ENCODE measurements around the gene LMBR1. TPM values are rescaled to one million over a fixed set of nuclear protein-coding genes. Genes with fewer than 3 reads are reported as not detected.

Gene LMBR1
- total RNA-seq, 1 donor from 2014 or later: 89.1 TPM

GRCh38 chr7:156733638-156734037 is 159.3 kb downstream of the LMBR1 start:
- H3K9me3 Mint-ChIP-seq (ENCODE audit: low read depth): peaks cover 22% of the 10 kb centered on the region
- TF ChIP-seq, protein P1, sequence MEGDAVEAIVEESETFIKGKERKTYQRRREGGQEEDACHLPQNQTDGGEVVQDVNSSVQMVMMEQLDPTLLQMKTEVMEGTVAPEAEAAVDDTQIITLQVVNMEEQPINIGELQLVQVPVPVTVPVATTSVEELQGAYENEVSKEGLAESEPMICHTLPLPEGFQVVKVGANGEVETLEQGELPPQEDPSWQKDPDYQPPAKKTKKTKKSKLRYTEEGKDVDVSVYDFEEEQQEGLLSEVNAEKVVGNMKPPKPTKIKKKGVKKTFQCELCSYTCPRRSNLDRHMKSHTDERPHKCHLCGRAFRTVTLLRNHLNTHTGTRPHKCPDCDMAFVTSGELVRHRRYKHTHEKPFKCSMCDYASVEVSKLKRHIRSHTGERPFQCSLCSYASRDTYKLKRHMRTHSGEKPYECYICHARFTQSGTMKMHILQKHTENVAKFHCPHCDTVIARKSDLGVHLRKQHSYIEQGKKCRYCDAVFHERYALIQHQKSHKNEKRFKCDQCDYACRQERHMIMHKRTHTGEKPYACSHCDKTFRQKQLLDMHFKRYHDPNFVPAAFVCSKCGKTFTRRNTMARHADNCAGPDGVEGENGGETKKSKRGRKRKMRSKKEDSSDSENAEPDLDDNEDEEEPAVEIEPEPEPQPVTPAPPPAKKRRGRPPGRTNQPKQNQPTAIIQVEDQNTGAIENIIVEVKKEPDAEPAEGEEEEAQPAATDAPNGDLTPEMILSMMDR (IDR thresholded peaks at IDR 0.05; ENCODE audit: unreplicated experiment): no peak
- H3K27ac Mint-ChIP-seq: no peak overlapping the region
- peaks cover 65% of the 10 kb centered on the region for H3K36me3 Mint-ChIP-seq (ENCODE audit: insufficient read depth)
- H3K4me3 Mint-ChIP-seq (ENCODE audit: low read depth): no peak overlapping the region
- H3K4me1 Mint-ChIP-seq (ENCODE audit: low read depth): no peaks in the 10 kb centered on the region
- no peak for DNase-seq (ENCODE audit: low spot score, unreplicated experiment)
- H3K27me3 Mint-ChIP-seq: no peaks in the 10 kb centered on the region

- Mint-ChIP-seq H3K27me3 (no peaks in the 10 kb centered on the region), H3K4me3 (ENCODE audit: low read depth) (no peak overlapping the region), H3K27ac (no peak overlapping the region), H3K36me3 (ENCODE audit: insufficient read depth) (peaks cover 60% of the 10 kb centered on the region), H3K4me1 (ENCODE audit: low read depth) (no peaks in the 10 kb centered on the region), H3K9me3 (ENCODE audit: low read depth) (peaks cover 22% of the 10 kb centered on the region)
- no peak for DNase-seq (ENCODE audit: low spot score, unreplicated experiment)
- TF ChIP-seq, protein P1 (IDR thresholded peaks at IDR 0.05; ENCODE audit: unreplicated experiment): no peak
Measured at GRCh38 chr7:156732091-156732625, 160.8 kb downstream of the LMBR1 start.

DNA sequence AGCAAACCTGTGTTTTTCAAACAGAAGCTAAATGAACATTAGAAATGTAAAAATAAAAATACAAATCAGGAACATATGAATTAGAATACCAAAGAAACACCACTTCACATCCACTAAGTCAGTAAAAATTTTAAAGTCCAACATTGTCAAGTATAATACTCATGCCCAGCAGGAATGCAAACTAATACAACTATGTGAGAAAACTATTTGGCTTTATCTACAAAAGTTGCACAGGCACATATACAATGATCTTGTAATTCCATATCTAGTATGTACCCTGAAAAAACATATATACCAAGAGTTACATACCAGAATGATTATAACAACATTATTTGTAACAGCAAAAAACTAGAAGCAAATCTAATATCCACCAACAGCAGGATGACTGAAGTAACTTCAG is 161.3 kb downstream of the LMBR1 start:
- Mint-ChIP-seq H3K4me1 (ENCODE audit: low read depth) (no peaks in the 10 kb centered on the region), H3K27ac (no peak overlapping the region), H3K27me3 (no peaks in the 10 kb centered on the region), H3K9me3 (ENCODE audit: low read depth) (peaks cover 22% of the 10 kb centered on the region), H3K4me3 (ENCODE audit: low read depth) (no peak overlapping the region), H3K36me3 (ENCODE audit: insufficient read depth) (peaks cover 57% of the 10 kb centered on the region)
- no peak for DNase-seq (ENCODE audit: low spot score, unreplicated experiment)
- TF ChIP-seq, protein P1 (IDR thresholded peaks at IDR 0.05; ENCODE audit: unreplicated experiment): no peak

GRCh38 chr7:156725936-156726335 is 167.0 kb downstream of the LMBR1 start:
- H3K36me3 Mint-ChIP-seq (ENCODE audit: insufficient read depth): peaks cover 10% of the 10 kb centered on the region
- TF ChIP-seq, protein P1 (IDR thresholded peaks at IDR 0.05; ENCODE audit: unreplicated experiment): no peak
- no peaks in the 10 kb centered on the region for H3K9me3 Mint-ChIP-seq (ENCODE audit: low read depth)
- peaks cover 8% of the 10 kb centered on the region for H3K4me1 Mint-ChIP-seq (ENCODE audit: low read depth)
- no peak overlapping the region for H3K27ac Mint-ChIP-seq
- H3K27me3 Mint-ChIP-seq: no peaks in the 10 kb centered on the region
- no peak for DNase-seq (ENCODE audit: low spot score, unreplicated experiment)
- H3K4me3 Mint-ChIP-seq (ENCODE audit: low read depth): no peak overlapping the region

GRCh38 chr7:156725073-156725472 is 167.9 kb downstream of the LMBR1 start:
- no peak for DNase-seq (ENCODE audit: low spot score, unreplicated experiment)
- no peaks in the 10 kb centered on the region for H3K27me3 Mint-ChIP-seq
- TF ChIP-seq, protein P1 (IDR thresholded peaks at IDR 0.05; ENCODE audit: unreplicated experiment): no peak
- H3K4me1 Mint-ChIP-seq (ENCODE audit: low read depth): peaks cover 8% of the 10 kb centered on the region
- H3K4me3 Mint-ChIP-seq (ENCODE audit: low read depth): no peak overlapping the region
- no peak overlapping the region for H3K27ac Mint-ChIP-seq
- H3K36me3 Mint-ChIP-seq (ENCODE audit: insufficient read depth): peaks cover 11% of the 10 kb centered on the region
- no peaks in the 10 kb centered on the region for H3K9me3 Mint-ChIP-seq (ENCODE audit: low read depth)

Measured in progenitor cell of endocrine pancreas (in vitro differentiated cells).